GM12865 (cell line): ENCODE results near the gene SDHAF3.
A peak's percentile ranks its signal among the peaks of the same experiment; 100 is the strongest.

Experiments
- DNase-seq: peaks from one replicate; pipeline ENCODE4 v3.0.0; 2010; ENCODE audit warnings: low read depth
- H3K4me3 ChIP-seq: 2 replicates; pipeline ENCODE4 v1.5.1; 2011; ENCODE audit warnings: mild to moderate bottlenecking, low read depth, low read length, control low read depth
- CTCF ChIP-seq: IDR thresholded peaks from 2 replicates; pipeline ENCODE4 v1.5.1; 2011; ENCODE audit warnings: low read length, control low read depth, low read depth, inconsistent platforms; ENCODE audit not compliant: insufficient read depth; ENCODE audit errors: missing control alignments

Gene SDHAF3

GRCh38 chr7:97104719-97105238 is 12.7 kb upstream of the SDHAF3 start:
- H3K4me3 ChIP-seq = no peak overlapping the region
- peak; percentile 66 for TF ChIP-seq CTCF
- peak; percentile 76 for DNase-seq

GRCh38 chr7:97107192-97107800 is 10.2 kb upstream of the SDHAF3 start:
- H3K4me3 ChIP-seq = no peak overlapping the region
- no peak for DNase-seq
- TF ChIP-seq CTCF = no peak

GRCh38 chr7:97116308-97116707 is 1.2 kb upstream of the SDHAF3 start:
- peak; percentile 41 for DNase-seq
- no peak for TF ChIP-seq CTCF

GRCh38 chr7:97117035-97117371 is 495 bp upstream of the SDHAF3 start:
- H3K4me3 ChIP-seq = peak overlapping the region; percentile 82
- no peak for DNase-seq
- TF ChIP-seq CTCF = no peak

More at GRCh38 chr7:97116308-97116707, 1.2 kb upstream of the SDHAF3 start:
- H3K4me3 ChIP-seq = no peak overlapping the region

- no peak for TF ChIP-seq CTCF
- peak; percentile 24 for DNase-seq
- H3K4me3 ChIP-seq = peak overlapping the region; percentile 82
Measured at GRCh38 chr7:97118306-97118917, 914 bp downstream of the SDHAF3 start.

- no peak overlapping the region for H3K4me3 ChIP-seq
- TF ChIP-seq CTCF = no peak
Measured at GRCh38 chr7:97119747-97120146, 2.2 kb downstream of the SDHAF3 start.

More at GRCh38 chr7:97119747-97120146, 2.2 kb downstream of the SDHAF3 start:
- DNase-seq = no peak
